Lower lobe of right lung (tissue), 2 donors: Measurements from ENCODE around the gene CETN2. TPM values are rescaled to one million over a fixed set of nuclear protein-coding genes. Genes with fewer than 3 reads are reported as not detected.

Source experiments
- ATAC-seq, 2 donors: fragments of 200-7000 bp; cut with Tn5 transposase; one replicate each; pipeline ENCODE4 v1.9.1; 2020 to 2022; ENCODE audit warnings: mild to moderate bottlenecking in 2 of 2, moderate library complexity in 2 of 2
- DNase-seq: peaks from one replicate; pipeline ENCODE4 v3.0.0-alpha.2; 2020
- H3K27ac ChIP-seq: fragments of 200-600 bp; one replicate; pipeline ENCODE4 v1.8.0; 2022
- H3K27me3 ChIP-seq: fragments of 200-600 bp; one replicate; pipeline ENCODE4 v1.8.0; 2022; ENCODE audit warnings: low read depth
- H3K36me3 ChIP-seq: fragments of 200-600 bp; one replicate; pipeline ENCODE4 v1.8.0; 2022; ENCODE audit warnings: mild to moderate bottlenecking
- H3K4me1 ChIP-seq: fragments of 200-600 bp; one replicate; pipeline ENCODE4 v1.8.0; 2022
- H3K4me3 ChIP-seq: fragments of 200-600 bp; one replicate; pipeline ENCODE4 v1.8.0; 2022; ENCODE audit warnings: mild to moderate bottlenecking
- H3K9me3 ChIP-seq: fragments of 200-600 bp; one replicate; pipeline ENCODE4 v1.8.0; 2022
- CTCF ChIP-seq: fragments of 200-600 bp; IDR thresholded peaks from one replicate; pipeline ENCODE4 v1.8.0; 2022; ENCODE audit warnings: antibody characterized with exemption, mild to moderate bottlenecking
- intact Hi-C: fragments of 100-400 bp; cut with DNase I; formaldehyde crosslinking; loops from one replicate; pipeline ENCODE4 v1.11.0; 2022
- total RNA-seq: library from RNA; stranded (reverse); fragmentation: NEBNext Ultra II Directional; extraction: Animal tissue kit (Norgen Biotek cat#: 25700); gene quantifications from one replicate; pipeline ENCODE4 v1.2.1, GENCODE V29; 2021
- donor health status: DM: no; HTN: yes; CAD: no; lungs with severe emphysema.

CETN2 gene
- total RNA-seq, 1 donor from 2014 or later = 33.2 TPM

GRCh38 chrX:152819732-152820131 is 10.8 kb downstream of the CETN2 start:
- H3K4me3 ChIP-seq = no peak overlapping the region
- no peaks in the 10 kb centered on the region for H3K9me3 ChIP-seq
- H3K27me3 ChIP-seq = no peaks in the 10 kb centered on the region
- DNase-seq = no peak
- no peak for ATAC-seq
- no peaks in the 10 kb centered on the region for H3K4me1 ChIP-seq
- no peaks in the 10 kb centered on the region for H3K36me3 ChIP-seq
- H3K27ac ChIP-seq = no peak overlapping the region
- TF ChIP-seq CTCF = no peak
- intact Hi-C loops = no loop called here

- no peak for DNase-seq
- Histone ChIP-seq H3K27ac (no peak overlapping the region), H3K4me1 (no peaks in the 10 kb centered on the region), H3K36me3 (no peaks in the 10 kb centered on the region), H3K27me3 (no peaks in the 10 kb centered on the region), H3K4me3 (no peak overlapping the region), H3K9me3 (no peaks in the 10 kb centered on the region)
- intact Hi-C loops = no loop called here
- no peak for TF ChIP-seq CTCF
- no peak for ATAC-seq
Observed at GRCh38 chrX:152819266-152819665, 11.3 kb downstream of the CETN2 start.

GRCh38 chrX:152818356-152818755 is 12.2 kb downstream of the CETN2 start:
- Histone ChIP-seq H3K27me3 (no peaks in the 10 kb centered on the region), H3K27ac (no peak overlapping the region), H3K36me3 (no peaks in the 10 kb centered on the region), H3K4me1 (no peaks in the 10 kb centered on the region), H3K9me3 (no peaks in the 10 kb centered on the region), H3K4me3 (no peak overlapping the region)
- intact Hi-C loops = no loop called here
- ATAC-seq (no peak), DNase-seq (no peak)
- TF ChIP-seq CTCF = no peak

- intact Hi-C loops = no loop called here
- no peaks in the 10 kb centered on the region for H3K4me1 ChIP-seq
- H3K4me3 ChIP-seq = no peak overlapping the region
- H3K9me3 ChIP-seq = no peaks in the 10 kb centered on the region
- H3K27ac ChIP-seq = no peak overlapping the region
- TF ChIP-seq CTCF = peak; percentile 10
- no peak for ATAC-seq
- DNase-seq = no peak
- H3K27me3 ChIP-seq = no peaks in the 10 kb centered on the region
- H3K36me3 ChIP-seq = no peaks in the 10 kb centered on the region
Observed at GRCh38 chrX:152817078-152817764, 13.3 kb downstream of the CETN2 start.

GRCh38 chrX:152814048-152814447 is 16.5 kb downstream of the CETN2 start:
- no peaks in the 10 kb centered on the region for H3K4me1 ChIP-seq
- no peak overlapping the region for H3K27ac ChIP-seq
- no peak for TF ChIP-seq CTCF
- intact Hi-C loops = no loop called here
- DNase-seq = no peak
- no peaks in the 10 kb centered on the region for H3K9me3 ChIP-seq
- no peaks in the 10 kb centered on the region for H3K27me3 ChIP-seq
- no peak overlapping the region for H3K4me3 ChIP-seq
- no peak for ATAC-seq
- H3K36me3 ChIP-seq = no peaks in the 10 kb centered on the region
